Testis (tissue), 3 donors: Measurements from ENCODE around the gene MSH6. TPM values are rescaled to one million over a fixed set of nuclear protein-coding genes. Genes with fewer than 3 reads are reported as not detected.

Source experiments
- DNase-seq: peaks from one replicate; pipeline ENCODE4 v3.0.0-alpha.2; 2019
- H3K27ac ChIP-seq, 2 donors: fragments of 200-600 bp; sonication (generic); one replicate each; pipeline ENCODE4 v1.5.1; 2019
- H3K27me3 ChIP-seq: fragments of 200-600 bp; sonication (generic); one replicate; pipeline ENCODE4 v1.5.1; 2019
- H3K36me3 ChIP-seq: fragments of 200-600 bp; sonication (generic); one replicate; pipeline ENCODE4 v1.5.1; 2017; ENCODE audit warnings: low read depth; ENCODE audit errors: missing control alignments
- H3K4me1 ChIP-seq: fragments of 200-600 bp; sonication (generic); one replicate; pipeline ENCODE4 v1.5.1; 2019
- H3K4me3 ChIP-seq, 2 donors: fragments of 200-600 bp; sonication (generic); one replicate each; pipeline ENCODE4 v1.5.1; 2017 to 2019
- H3K9me3 ChIP-seq: fragments of 200-600 bp; sonication (generic); one replicate; pipeline ENCODE4 v1.5.1; 2017
- POLR2A ChIP-seq: fragments of 450-650 bp; IDR thresholded peaks from one replicate; pipeline ENCODE4 v1.6.1; 2017; ENCODE audit warnings: antibody characterized with exemption, mild to moderate bottlenecking, moderate library complexity
- WGBS, 2 donors: methylation state at CpG; one replicate each; pipeline ENCODE4 v1.1.5; 2018; 5-methylcytosine and 5-hydroxymethylcytosine counted together
- intact Hi-C: fragments of 100-400 bp; cut with DNase I; formaldehyde crosslinking; loops from one replicate; pipeline ENCODE4 v1.15.1; 2023; ENCODE audit warnings: low total_unique reads
- polyA plus RNA-seq: library from polyadenylated mRNA; stranded (reverse); fragments of 350-450 nt; fragmentation: Illumina TruSeq; extraction: RNeasy Lipid Tissue Mini Kit (QIAGEN cat#74804); gene quantifications from one replicate; pipeline ENCODE4 v1.2.3, GENCODE V29; 2014; ENCODE audit warnings: low read depth, low replicate concordance; ENCODE audit not compliant: insufficient read depth
- total RNA-seq, 2 donors: library from RNA; depleted of rRNA; stranded (reverse); fragments of >200 nt; gene quantifications; one replicate each; pipeline ENCODE4 v1.2.3, GENCODE V29; 2016
- TF ChIP-seq, protein P1 (sequence below), 3 experiments: fragments of 450-650 bp in 2 of 3; fragments of 200-600 bp in 1 of 3; sonication (generic) in 1 of 3; IDR thresholded peaks; one replicate each; pipeline ENCODE4 v1.5.1; 2016 to 2019; ENCODE audit warnings: antibody characterized with exemption in 3 of 3, mild to moderate bottlenecking in 2 of 3, moderate library complexity in 1 of 3

The MSH6 gene
- total and polyA plus RNA-seq, 3 donors from 2014 or later = 84.9 to 136 (median 107) TPM

DNA sequence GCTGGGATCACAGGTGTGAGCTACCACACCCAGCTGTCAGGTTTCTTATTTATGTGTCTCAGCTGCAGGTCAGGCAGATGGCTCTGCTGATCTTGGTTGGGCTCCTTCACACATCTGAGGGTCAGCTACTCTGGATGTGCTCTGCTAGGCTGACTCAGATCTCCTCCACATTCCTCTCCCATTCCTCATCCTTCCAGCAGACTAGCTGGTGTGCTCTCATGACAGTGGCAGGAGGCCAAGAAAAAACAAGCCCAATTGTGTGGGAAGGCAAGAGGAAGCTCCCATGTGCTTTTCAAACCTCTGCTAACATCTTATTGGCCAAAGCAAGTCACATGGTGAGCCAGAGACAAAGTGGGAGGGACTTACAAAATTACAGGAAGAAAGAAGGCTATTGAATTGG is 11.7 kb upstream of the MSH6 start:
- intact Hi-C loops = no loop called here
- no peaks in the 10 kb centered on the region for H3K9me3 ChIP-seq
- H3K36me3 ChIP-seq = no peaks in the 10 kb centered on the region
- no peak overlapping the region for H3K4me3 ChIP-seq
- DNase-seq = peak; percentile 56
- H3K4me1 ChIP-seq = peaks cover 14% of the 10 kb centered on the region
- no peak overlapping the region for H3K27ac ChIP-seq
- no peaks in the 10 kb centered on the region for H3K27me3 ChIP-seq
- TF ChIP-seq, protein P1, sequence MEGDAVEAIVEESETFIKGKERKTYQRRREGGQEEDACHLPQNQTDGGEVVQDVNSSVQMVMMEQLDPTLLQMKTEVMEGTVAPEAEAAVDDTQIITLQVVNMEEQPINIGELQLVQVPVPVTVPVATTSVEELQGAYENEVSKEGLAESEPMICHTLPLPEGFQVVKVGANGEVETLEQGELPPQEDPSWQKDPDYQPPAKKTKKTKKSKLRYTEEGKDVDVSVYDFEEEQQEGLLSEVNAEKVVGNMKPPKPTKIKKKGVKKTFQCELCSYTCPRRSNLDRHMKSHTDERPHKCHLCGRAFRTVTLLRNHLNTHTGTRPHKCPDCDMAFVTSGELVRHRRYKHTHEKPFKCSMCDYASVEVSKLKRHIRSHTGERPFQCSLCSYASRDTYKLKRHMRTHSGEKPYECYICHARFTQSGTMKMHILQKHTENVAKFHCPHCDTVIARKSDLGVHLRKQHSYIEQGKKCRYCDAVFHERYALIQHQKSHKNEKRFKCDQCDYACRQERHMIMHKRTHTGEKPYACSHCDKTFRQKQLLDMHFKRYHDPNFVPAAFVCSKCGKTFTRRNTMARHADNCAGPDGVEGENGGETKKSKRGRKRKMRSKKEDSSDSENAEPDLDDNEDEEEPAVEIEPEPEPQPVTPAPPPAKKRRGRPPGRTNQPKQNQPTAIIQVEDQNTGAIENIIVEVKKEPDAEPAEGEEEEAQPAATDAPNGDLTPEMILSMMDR (IDR thresholded peaks at IDR 0.05) = no peak
- TF ChIP-seq POLR2A = no peak

DNA sequence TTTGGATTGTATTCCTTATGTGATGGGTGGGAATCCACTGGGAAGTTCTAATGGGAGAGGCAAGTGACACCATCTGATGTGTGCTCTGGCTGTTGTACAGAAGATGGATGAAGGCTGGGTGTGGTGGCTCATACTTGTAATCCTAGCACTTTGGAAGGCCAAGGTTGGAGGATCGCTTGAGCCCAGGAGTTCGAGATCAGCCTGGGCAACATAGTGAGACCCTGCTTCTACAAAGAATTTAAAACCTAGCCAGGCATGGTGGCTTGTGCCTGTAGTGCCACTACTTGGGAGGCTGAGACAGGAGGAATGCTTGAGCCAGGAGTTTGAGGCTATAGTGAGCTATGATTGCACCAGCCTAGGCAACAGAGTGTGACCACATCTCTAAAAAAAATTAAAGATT is 10.6 kb upstream of the MSH6 start:
- Histone ChIP-seq H3K9me3 (no peaks in the 10 kb centered on the region), H3K27ac (no peak overlapping the region), H3K27me3 (no peaks in the 10 kb centered on the region), H3K4me1 (peaks cover 23% of the 10 kb centered on the region), H3K36me3 (no peaks in the 10 kb centered on the region), H3K4me3 (no peak overlapping the region)
- WGBS, 2 donors = 89 to 100% methylated on average over 2 of the region's 2 CpGs
- no peak for DNase-seq
- TF ChIP-seq POLR2A = no peak
- TF ChIP-seq, protein P1 (IDR thresholded peaks at IDR 0.05) = no peak
- intact Hi-C loops = no loop called here

DNA sequence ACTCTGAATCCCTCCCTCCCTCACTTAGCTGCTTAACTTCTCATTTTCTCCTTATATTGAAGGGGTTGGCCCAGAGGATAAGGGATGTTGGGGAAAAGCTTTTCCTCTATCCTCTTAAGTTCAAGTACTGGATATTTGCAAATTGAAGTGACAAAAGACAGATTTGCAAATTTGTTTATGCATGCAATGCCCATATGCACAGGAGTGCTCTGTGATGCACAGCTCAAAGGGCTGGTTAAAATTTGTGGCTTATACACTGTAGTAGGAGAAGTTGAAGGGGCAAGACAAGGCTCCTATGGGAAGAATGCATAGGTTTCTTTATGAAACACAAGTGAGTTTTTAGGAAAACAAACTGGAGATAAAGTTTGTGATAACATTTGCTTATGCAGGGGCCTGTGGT is 8.4 kb upstream of the MSH6 start:
- no peak for DNase-seq
- Histone ChIP-seq H3K9me3 (no peaks in the 10 kb centered on the region), H3K4me1 (peaks cover 39% of the 10 kb centered on the region), H3K4me3 (no peak overlapping the region), H3K36me3 (no peaks in the 10 kb centered on the region), H3K27ac (no peak overlapping the region), H3K27me3 (no peaks in the 10 kb centered on the region)
- TF ChIP-seq POLR2A = no peak
- TF ChIP-seq, protein P1 (IDR thresholded peaks at IDR 0.05) = no peak
- intact Hi-C loops = no loop called here

DNA sequence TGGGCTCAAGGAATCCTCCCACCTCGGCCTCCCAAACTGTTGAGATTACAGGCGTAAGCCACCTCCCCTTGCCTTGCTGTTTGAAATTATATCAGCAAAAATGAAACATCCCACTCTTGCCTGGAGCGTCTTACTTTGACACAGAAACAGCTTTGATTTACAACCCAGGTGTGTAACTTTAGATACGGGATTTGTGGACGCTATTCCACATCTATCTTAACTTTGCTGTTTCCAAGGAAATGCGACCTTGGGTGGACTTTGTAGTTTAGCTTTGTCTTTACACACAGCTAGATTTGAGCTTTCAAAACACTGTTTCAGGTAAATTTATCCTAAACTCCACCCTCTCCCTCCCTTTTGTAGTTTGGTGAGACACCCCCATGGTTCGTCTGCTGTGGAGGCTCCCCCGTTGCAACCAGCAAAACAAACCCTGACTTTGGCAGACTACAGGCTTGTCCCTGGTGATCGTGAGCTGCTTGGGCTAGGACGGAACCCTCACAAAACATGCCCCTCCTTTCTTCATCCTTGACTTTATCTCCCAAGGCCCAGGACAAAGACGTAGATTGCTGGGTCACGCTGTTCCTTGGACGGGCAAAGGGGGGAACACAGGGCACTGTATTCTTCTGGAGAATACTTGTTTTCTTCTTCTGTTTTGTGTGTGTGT is 5.5 kb upstream of the MSH6 start:
- Histone ChIP-seq H3K4me1 (peaks cover 51% of the 10 kb centered on the region), H3K9me3 (no peaks in the 10 kb centered on the region), H3K4me3 (no peak overlapping the region), H3K27me3 (no peaks in the 10 kb centered on the region), H3K27ac (peak overlapping the region; percentile 29 to 89), H3K36me3 (no peaks in the 10 kb centered on the region)
- peak; percentile 85 for DNase-seq
- 43 to 57% methylated on average over 13 of the region's 13 CpGs for WGBS, 2 donors
- intact Hi-C loops = no loop called here
- TF ChIP-seq, protein P1 (IDR thresholded peaks at IDR 0.05) = no peak
- no peak for TF ChIP-seq POLR2A
